Activated naive CD4-positive, alpha-beta T cell treated with anti-CD3 and anti-CD28 coated beads for 36 hours (primary cell): ENCODE data around the gene SFT2D1. TPM values are rescaled to one million over a fixed set of nuclear protein-coding genes. Genes with fewer than 3 reads are reported as not detected.

Source experiments
- CTCF ChIA-PET: fragments of 350-600 bp; sonication (Branson Sonifier 250); formaldehyde crosslinking; loops from one replicate; lab custom pipeline; 2021; ENCODE audit warnings: antibody characterized with exemption; lab: Charles Lee
- DNase-seq: peaks from one replicate; pipeline ENCODE4 v3.0.0-alpha.2; 2020
- H3K27ac Mint-ChIP-seq: one replicate; pipeline ENCODE4 v1.8.0; 2021; ENCODE audit warnings: mild to moderate bottlenecking, mixed read lengths
- H3K27me3 Mint-ChIP-seq: one replicate; pipeline ENCODE4 v1.8.0; 2021; ENCODE audit warnings: low read depth, mixed read lengths
- H3K36me3 Mint-ChIP-seq: one replicate; pipeline ENCODE4 v1.8.0; 2021; ENCODE audit warnings: low read depth, mixed read lengths
- H3K4me1 Mint-ChIP-seq: one replicate; pipeline ENCODE4 v1.8.0; 2021; ENCODE audit warnings: low read depth, mixed read lengths
- H3K4me3 Mint-ChIP-seq: one replicate; pipeline ENCODE4 v1.8.0; 2021; ENCODE audit warnings: mild to moderate bottlenecking, moderate library complexity, mixed read lengths
- H3K9me3 Mint-ChIP-seq: one replicate; pipeline ENCODE4 v1.8.0; 2021; ENCODE audit warnings: mixed read lengths
- intact Hi-C: fragments of 100-400 bp; cut with micrococcal nuclease; formaldehyde crosslinking; loops from one replicate; pipeline ENCODE4 v1.15.1; 2023
- total RNA-seq, 2 experiments: library from RNA; stranded (reverse); gene quantifications; one replicate each; pipeline ENCODE4 v1.2.3, GENCODE V29; 2021

Gene SFT2D1
- total RNA-seq, 2 experiments from 2014 or later = 53.1 to 53.3 TPM

DNA sequence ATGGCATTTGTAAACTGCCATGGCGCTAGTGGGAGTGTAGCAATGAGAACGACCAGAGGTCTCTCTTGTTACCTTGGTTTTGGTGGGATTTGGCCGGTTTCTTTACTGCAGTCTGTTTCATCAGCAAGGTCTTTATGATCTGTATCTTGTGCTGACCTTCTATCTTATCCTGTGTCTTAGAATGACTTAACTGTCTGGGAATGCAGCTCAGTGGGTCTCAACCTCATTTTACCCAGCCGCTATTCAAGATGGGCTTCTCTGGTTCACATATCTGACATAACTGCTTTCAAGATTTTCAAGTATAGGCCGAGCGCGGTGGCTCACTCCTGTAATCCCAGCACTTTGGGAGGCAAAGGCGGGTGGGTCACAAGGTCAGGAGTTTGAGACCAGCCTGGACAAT, 1.9 kb upstream of the SFT2D1 start:
- H3K4me3 Mint-ChIP-seq = no peak overlapping the region
- peaks cover 3% of the 10 kb centered on the region for H3K9me3 Mint-ChIP-seq
- no peak for DNase-seq
- intact Hi-C loops = loop anchor here (5.0 kb wide), 1 partner anchor 608 kb away; no protein-coding TSS in a partner anchor
- H3K36me3 Mint-ChIP-seq = no peaks in the 10 kb centered on the region
- CTCF ChIA-PET = no interaction called here
- H3K27ac Mint-ChIP-seq = no peak overlapping the region
- peaks cover 18% of the 10 kb centered on the region for H3K4me1 Mint-ChIP-seq
- no peaks in the 10 kb centered on the region for H3K27me3 Mint-ChIP-seq

DNA sequence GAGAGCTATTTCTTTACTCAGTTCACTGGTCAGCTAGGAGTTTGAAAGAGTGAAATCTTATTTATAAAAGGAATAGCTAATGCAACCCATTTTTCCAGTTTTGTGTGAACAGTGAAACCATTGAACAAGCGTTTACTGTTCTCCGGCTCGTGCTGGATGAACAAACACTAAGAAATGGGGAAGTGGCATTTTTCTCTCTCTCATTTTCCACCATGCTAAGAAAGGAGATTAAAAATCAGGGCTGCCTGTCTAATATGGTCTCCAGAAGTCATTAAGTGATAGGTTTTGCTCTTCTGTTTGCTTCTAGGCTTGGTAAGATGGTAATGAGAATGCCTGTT, 774 bp upstream of the SFT2D1 start:
- H3K27me3 Mint-ChIP-seq = no peaks in the 10 kb centered on the region
- CTCF ChIA-PET = interaction anchor here (0.9 to 1.5 kb wide), 2 partner anchors 30 to 38 kb away, joined by 3 to 12 read pairs; no protein-coding TSS in a partner anchor
- intact Hi-C loops = loop anchor here (1.0 to 5.0 kb wide), 3 partner anchors 40 to 609 kb away; partner anchors contain the start of gene RPS6KA2
- H3K4me1 Mint-ChIP-seq = peaks cover 12% of the 10 kb centered on the region
- H3K4me3 Mint-ChIP-seq = peak overlapping the region; percentile 83
- H3K9me3 Mint-ChIP-seq = no peaks in the 10 kb centered on the region
- DNase-seq = no peak
- H3K27ac Mint-ChIP-seq = no peak overlapping the region
- H3K36me3 Mint-ChIP-seq = peaks cover 3% of the 10 kb centered on the region

DNA sequence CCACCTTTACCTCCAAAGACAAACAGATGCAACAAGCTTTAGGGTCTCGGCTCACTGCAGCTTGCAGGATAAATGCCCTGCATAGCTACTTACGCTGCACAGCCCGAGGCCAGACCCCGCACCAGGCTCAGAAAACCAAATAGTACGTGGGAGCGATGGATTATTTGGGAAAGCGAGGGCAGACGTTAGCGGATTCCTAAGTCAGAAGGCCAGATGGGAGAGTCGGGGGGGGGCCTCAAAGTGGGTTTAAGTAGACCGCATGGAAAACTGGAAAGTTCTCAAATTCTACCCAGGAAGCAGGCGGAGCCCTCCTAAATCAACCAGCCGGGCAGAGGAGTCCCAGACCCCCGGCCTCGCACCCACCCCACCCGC, 382 bp downstream of the SFT2D1 start:
- CTCF ChIA-PET = interaction anchor here (0.8 to 1.0 kb wide), 2 partner anchors 28 to 58 kb away, joined by 3 to 5 read pairs; no protein-coding TSS in a partner anchor
- intact Hi-C loops = loop anchor here (1.0 to 5.0 kb wide), 3 partner anchors 9 to 610 kb away; partner anchors contain the start of gene RPS6KA2
- Mint-ChIP-seq H3K27ac (peak overlapping the region; percentile 78), H3K9me3 (no peaks in the 10 kb centered on the region), H3K36me3 (peaks cover 12% of the 10 kb centered on the region), H3K4me3 (peak overlapping the region; percentile 83), H3K4me1 (peaks cover 6% of the 10 kb centered on the region), H3K27me3 (no peaks in the 10 kb centered on the region)
- DNase-seq = no peak

DNA sequence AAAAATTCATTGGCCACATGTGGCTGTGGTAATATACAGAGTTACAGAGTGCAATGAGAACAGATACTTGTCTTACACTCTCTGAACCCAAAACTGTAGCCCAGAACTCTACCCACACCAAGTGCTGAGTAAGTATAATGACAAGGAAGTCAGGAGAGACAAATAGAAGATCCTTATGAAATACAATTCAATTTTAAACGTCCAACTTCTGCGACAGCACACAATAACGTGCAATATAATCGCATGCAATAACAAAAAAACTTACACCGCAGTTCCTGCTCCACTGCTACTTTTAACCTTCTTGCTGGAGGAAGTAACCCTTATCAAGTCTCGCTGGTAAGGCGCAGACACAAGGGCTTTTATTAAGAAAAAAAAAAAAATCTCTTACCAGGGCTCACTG, 881 bp downstream of the SFT2D1 start:
- DNase-seq = no peak
- intact Hi-C loops = loop anchor here (5.0 kb wide), 1 partner anchor 611 kb away; no protein-coding TSS in a partner anchor

DNA sequence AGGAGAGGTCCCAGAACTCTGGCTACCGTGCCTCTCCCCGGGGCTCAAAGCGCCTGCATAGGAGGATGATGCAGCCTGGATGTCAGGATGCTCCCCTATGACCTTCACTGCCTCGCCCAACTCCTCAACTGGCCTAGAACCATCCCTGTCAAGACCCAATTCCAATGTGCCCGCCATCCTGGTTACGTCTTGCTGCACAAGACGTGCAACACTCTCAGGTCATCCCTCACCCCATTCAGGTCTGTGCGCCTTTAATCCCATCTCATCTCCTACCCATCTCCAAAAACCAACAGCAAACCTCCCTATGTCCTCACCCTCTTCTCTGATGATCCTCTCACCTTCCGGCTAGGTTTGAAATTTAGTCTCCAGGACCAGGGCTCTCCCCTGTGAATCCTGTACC, 3.5 kb downstream of the SFT2D1 start:
- no peaks in the 10 kb centered on the region for H3K27me3 Mint-ChIP-seq
- H3K36me3 Mint-ChIP-seq = peaks cover 28% of the 10 kb centered on the region
- intact Hi-C loops = no loop called here
- H3K27ac Mint-ChIP-seq = no peak overlapping the region
- H3K9me3 Mint-ChIP-seq = no peaks in the 10 kb centered on the region
- H3K4me3 Mint-ChIP-seq = no peak overlapping the region
- CTCF ChIA-PET = no interaction called here
- peaks cover 33% of the 10 kb centered on the region for H3K4me1 Mint-ChIP-seq
- no peak for DNase-seq

More for the DNA sequence above, 881 bp downstream of the SFT2D1 start:
- no peaks in the 10 kb centered on the region for H3K9me3 Mint-ChIP-seq
- peak overlapping the region; percentile 78 for H3K27ac Mint-ChIP-seq
- peaks cover 12% of the 10 kb centered on the region for H3K36me3 Mint-ChIP-seq
- peaks cover 9% of the 10 kb centered on the region for H3K4me1 Mint-ChIP-seq
- H3K27me3 Mint-ChIP-seq = no peaks in the 10 kb centered on the region
- CTCF ChIA-PET = interaction anchor here (0.8 to 1.0 kb wide), 2 partner anchors 28 to 59 kb away, joined by 3 to 5 read pairs; no protein-coding TSS in a partner anchor
- peak overlapping the region; percentile 83 for H3K4me3 Mint-ChIP-seq

DNA sequence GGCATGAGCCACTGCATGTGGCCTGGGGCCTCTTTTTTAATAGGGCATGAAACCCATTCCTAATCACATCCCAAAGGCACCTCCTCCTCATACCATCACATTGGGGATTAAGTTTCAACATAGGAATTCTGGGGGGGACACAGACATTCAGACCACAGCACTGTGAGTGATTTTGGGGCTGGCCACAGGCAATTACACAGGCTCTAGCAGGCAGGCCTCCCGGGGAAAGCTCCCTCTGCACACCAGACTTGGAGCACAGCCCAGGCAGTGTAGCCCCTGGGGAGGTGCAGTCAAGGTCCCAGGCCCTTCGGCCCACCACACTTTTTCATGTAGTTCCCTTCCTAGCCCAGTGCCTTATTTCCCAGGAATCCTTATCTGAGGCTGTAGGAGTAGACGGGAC, 5.5 kb downstream of the SFT2D1 start:
- Mint-ChIP-seq H3K9me3 (no peaks in the 10 kb centered on the region), H3K4me3 (no peak overlapping the region), H3K27me3 (no peaks in the 10 kb centered on the region), H3K36me3 (peaks cover 39% of the 10 kb centered on the region), H3K4me1 (peaks cover 51% of the 10 kb centered on the region), H3K27ac (no peak overlapping the region)
- CTCF ChIA-PET = interaction anchor here (1.8 kb wide), 1 partner anchor 64 kb away, joined by 8 read pairs; no protein-coding TSS in a partner anchor
- no peak for DNase-seq
- intact Hi-C loops = no loop called here

DNA sequence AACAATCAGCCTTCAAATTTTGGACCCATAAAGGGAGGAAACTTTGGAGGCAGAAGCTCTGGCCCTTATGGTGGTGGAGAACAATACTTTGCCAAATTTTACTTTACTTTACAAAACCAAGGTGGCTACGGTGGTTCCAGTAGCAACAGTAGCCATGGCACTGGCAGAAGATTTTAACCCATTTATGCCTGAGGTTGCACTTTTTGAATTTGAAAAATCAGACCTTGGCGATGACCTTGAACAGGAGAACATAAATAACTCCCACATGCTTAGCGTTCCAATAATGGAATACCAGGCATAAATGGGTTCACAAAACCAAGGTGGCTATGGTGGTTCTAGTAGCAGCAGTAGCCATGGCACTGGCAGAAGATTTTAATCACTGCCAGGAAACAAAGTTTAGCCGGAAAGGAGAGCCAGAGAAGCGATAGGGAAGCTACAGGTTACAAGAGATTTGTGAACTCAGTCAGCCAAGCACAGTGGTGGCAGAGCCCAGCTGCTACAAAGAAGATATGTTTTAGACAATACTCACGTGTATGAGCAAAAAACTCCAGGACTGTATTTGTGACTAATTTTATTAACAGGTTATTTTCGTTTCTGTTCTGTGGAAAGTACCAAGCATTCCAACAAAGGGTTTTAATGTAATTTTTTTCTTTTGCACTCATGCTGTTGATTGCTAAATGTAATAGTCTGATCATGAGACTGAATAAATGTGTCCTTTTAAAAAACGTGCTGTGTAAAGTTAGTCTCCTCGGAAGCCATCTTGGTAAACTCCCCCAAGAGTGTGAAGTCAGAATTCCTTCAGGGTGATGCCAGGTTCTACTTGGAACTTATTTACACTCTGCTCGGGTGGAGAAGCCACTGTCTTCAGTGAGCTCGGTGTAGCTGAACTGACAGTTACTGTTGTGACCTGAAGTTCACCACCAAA, 6.7 kb downstream of the SFT2D1 start:
- no peaks in the 10 kb centered on the region for H3K9me3 Mint-ChIP-seq
- H3K27me3 Mint-ChIP-seq = no peaks in the 10 kb centered on the region
- H3K27ac Mint-ChIP-seq = no peak overlapping the region
- CTCF ChIA-PET = interaction anchor here (0.7 to 1.8 kb wide), 3 partner anchors 24 to 65 kb away, joined by 3 to 8 read pairs (median 3); no protein-coding TSS in a partner anchor
- peaks cover 57% of the 10 kb centered on the region for H3K4me1 Mint-ChIP-seq
- H3K4me3 Mint-ChIP-seq = no peak overlapping the region
- peaks cover 39% of the 10 kb centered on the region for H3K36me3 Mint-ChIP-seq
- intact Hi-C loops = no loop called here
- DNase-seq = no peak

DNA sequence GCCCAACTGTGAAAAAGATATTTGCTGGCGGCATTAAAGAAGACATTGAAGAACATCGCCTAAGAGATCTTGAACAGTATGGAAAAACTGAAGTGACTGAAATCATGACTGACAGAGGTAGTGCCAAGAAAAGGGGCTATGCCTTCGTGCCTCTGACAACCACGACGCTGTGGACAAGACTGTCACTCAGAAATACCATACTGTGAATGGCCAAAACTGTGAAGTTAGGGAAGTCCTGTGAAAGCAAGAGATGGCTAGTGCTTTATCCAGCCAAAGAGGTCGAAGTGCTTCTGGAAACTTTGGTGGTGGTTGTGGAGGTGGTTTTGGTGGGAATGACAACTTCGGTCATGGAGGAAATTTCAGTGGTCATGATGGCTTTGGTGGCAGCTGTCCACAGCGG, 7.5 kb downstream of the SFT2D1 start:
- intact Hi-C loops = no loop called here
- Mint-ChIP-seq H3K27me3 (no peaks in the 10 kb centered on the region), H3K4me1 (peaks cover 59% of the 10 kb centered on the region), H3K9me3 (no peaks in the 10 kb centered on the region), H3K4me3 (no peak overlapping the region), H3K27ac (no peak overlapping the region), H3K36me3 (peaks cover 39% of the 10 kb centered on the region)
- CTCF ChIA-PET = interaction anchor here (2.4 kb wide), 1 partner anchor 66 kb away, joined by 9 read pairs; no protein-coding TSS in a partner anchor
- DNase-seq = no peak

DNA sequence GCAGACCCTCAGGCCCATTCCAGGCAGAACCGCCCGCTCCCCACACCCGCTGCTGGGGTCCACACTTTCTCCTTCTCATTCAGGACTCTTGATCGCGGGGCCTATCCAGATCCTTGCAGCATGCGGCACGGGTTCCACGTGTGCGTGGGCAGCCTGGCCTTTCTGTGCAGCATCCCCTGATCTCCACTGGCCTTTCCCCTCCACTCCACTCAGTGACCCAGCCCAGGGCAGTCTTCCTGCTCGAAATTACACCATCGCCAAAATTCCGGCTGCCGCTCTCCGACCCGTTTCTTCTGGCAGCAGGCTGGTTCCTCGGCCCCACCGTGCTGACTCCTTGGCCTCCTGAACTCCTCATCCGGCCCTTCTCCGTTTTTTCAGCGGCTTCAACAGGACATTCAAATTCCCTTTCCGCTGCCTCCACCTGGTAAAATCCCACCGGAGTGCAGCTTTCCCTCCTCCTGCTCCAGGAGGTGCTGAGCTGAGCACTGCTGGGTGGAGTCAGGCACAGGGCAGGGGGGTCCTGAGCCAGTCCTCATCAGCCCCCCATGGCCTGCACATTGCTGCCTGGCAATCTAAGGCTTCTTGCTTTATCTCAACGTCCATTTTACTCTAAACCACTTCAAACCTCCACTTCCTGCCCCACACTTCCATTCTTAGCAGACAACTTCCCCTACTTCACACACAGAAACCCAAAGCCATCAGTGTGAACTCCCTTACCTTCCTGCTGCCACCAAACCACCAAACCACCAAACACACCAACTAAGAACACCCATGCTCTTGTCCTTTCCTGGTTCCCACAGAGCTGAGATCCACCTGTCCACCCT, 9.0 kb downstream of the SFT2D1 start:
- H3K9me3 Mint-ChIP-seq = no peaks in the 10 kb centered on the region
- CTCF ChIA-PET = interaction anchor here (2.4 kb wide), 1 partner anchor 68 kb away, joined by 9 read pairs; no protein-coding TSS in a partner anchor
- peak overlapping the region; percentile 17 for H3K27ac Mint-ChIP-seq
- DNase-seq = peak; percentile 56
- peaks cover 45% of the 10 kb centered on the region for H3K36me3 Mint-ChIP-seq
- no peaks in the 10 kb centered on the region for H3K27me3 Mint-ChIP-seq
- no peak overlapping the region for H3K4me3 Mint-ChIP-seq
- intact Hi-C loops = loop anchor here (1.0 kb wide), 1 partner anchor 9 kb away; the partner anchor contains the start of gene SFT2D1
- peaks cover 59% of the 10 kb centered on the region for H3K4me1 Mint-ChIP-seq

DNA sequence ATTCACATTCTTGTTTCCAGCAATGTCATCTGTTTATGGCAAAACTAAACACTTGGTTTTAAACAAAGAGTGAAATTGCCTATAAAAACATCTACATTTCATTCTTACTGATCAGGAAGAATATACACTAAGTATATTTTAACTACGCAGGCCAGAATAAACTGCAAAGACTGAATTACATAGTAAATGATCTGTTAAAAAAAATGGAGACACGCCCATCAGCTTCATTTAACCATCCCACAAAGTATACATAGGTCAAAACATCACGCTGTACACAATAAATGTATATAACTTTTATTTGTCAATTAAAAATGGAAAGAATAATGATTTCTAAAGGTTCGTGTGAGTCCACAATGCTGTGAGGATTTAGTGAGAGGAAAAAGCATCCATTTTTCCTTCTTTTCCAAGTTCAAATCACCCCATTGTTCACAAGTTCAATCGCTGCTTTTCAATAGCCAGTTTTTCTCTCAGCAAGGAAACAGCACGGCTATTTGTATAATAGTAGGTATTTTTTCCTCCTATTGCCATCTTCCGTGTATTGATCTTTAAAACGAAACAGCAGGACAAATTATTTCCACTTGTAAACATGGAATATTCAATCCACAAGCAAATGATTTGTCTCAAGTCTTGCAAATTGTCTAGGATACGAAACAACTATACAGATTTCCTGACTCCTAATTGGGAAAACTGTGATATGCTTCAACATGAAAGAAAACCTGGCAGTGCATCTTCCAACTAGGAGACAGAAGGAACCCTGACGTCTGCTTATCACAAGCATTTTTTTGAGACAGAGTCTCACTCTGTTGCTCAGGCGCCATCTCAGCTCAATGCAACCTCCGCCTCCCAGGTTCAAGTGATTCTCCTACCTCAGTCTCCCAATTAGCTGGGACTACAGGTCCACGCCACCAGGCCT, 10.6 kb downstream of the SFT2D1 start:
- no peak overlapping the region for H3K27ac Mint-ChIP-seq
- intact Hi-C loops = no loop called here
- no peaks in the 10 kb centered on the region for H3K9me3 Mint-ChIP-seq
- peaks cover 53% of the 10 kb centered on the region for H3K4me1 Mint-ChIP-seq
- H3K36me3 Mint-ChIP-seq = peaks cover 34% of the 10 kb centered on the region
- no peak overlapping the region for H3K4me3 Mint-ChIP-seq
- H3K27me3 Mint-ChIP-seq = no peaks in the 10 kb centered on the region
- CTCF ChIA-PET = no interaction called here
- DNase-seq = no peak

DNA sequence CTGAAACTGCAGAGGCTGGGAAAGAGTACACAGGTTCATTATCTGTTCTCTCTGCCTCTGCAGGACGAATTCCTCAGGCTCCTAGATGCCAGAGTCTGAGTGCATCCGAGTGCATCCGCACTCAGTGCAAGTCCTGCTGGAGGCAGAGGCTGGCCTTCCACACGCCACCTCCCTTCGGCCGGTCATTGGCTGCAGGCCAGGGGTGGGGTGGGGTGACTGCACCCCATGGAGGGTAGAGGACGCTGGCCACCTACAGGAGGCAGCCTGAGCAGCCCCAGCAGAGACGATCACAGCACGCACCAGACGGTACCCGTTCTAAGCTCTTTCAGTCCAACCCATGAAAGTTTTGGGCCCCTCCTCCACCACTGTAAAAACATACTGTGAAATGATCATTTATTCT, 11.7 kb downstream of the SFT2D1 start:
- CTCF ChIA-PET = no interaction called here
- no peaks in the 10 kb centered on the region for H3K9me3 Mint-ChIP-seq

More for the DNA sequence above, 11.7 kb downstream of the SFT2D1 start:
- Mint-ChIP-seq H3K27me3 (no peaks in the 10 kb centered on the region), H3K4me3 (no peak overlapping the region), H3K4me1 (peaks cover 44% of the 10 kb centered on the region), H3K36me3 (peaks cover 29% of the 10 kb centered on the region), H3K27ac (no peak overlapping the region)
- no peak for DNase-seq
- intact Hi-C loops = no loop called here
